HG03175 (cell line): ENCODE measurements around the gene NCLN.
"Not testable (repeated sequence)": the region's sequence is repeated elsewhere in the genome, so short reads cannot be mapped to it uniquely, and the experiment has no call there.

Experiments used
- ATAC-seq: cut with Tn5 transposase; IDR thresholded peaks from one replicate; pipeline ENCODE4 v1.9.1; 2021; ENCODE audit warnings: mild to moderate bottlenecking, moderate library complexity; ENCODE audit not compliant: unreplicated experiment

NCLN gene

GRCh38 chr19:3179739-3180293 is 5.9 kb upstream of the NCLN start:
- ATAC-seq: no peak

- no peak for ATAC-seq
Observed at GRCh38 chr19:3183721-3184641, 1.7 kb upstream of the NCLN start.

- peak; percentile 31 for ATAC-seq
Observed at GRCh38 chr19:3184847-3185460, 776 bp upstream of the NCLN start.

- ATAC-seq: no peak
Observed at GRCh38 chr19:3186160-3186688, 494 bp downstream of the NCLN start.

- ATAC-seq: no peak
Observed at GRCh38 chr19:3186891-3187661, 1.3 kb downstream of the NCLN start.

GRCh38 chr19:3187662-3188511 is 2.2 kb downstream of the NCLN start:
- ATAC-seq: no peak

GRCh38 chr19:3188627-3189596 is 3.2 kb downstream of the NCLN start:
- ATAC-seq: no peak

GRCh38 chr19:3189702-3190469 is 4.2 kb downstream of the NCLN start:
- no peak for ATAC-seq

GRCh38 chr19:3190470-3190770 is 4.7 kb downstream of the NCLN start:
- no peak for ATAC-seq

- no peak for ATAC-seq
Observed at GRCh38 chr19:3190921-3191805, 5.4 kb downstream of the NCLN start.

- not testable (repeated sequence) for ATAC-seq
Observed at GRCh38 chr19:3191806-3192104, 6.0 kb downstream of the NCLN start.

- ATAC-seq: no peak
Observed at GRCh38 chr19:3192228-3192635, 6.5 kb downstream of the NCLN start.

- ATAC-seq: no peak
Observed at GRCh38 chr19:3192684-3193083, 7.0 kb downstream of the NCLN start.

- ATAC-seq: no peak
Observed at GRCh38 chr19:3193256-3194105, 7.8 kb downstream of the NCLN start.

- no peak for ATAC-seq
Observed at GRCh38 chr19:3194106-3195087, 8.7 kb downstream of the NCLN start.
